T-cell (primary cell): ENCODE measurements around the gene ABHD17A. TPM values are rescaled to one million over a fixed set of nuclear protein-coding genes. Genes with fewer than 3 reads are reported as not detected.

Source experiments
- ATAC-seq, 4 experiments: fragments of 200-7000 bp in 3 of 4; fragments of 150-1000 bp in 1 of 4; cut with Tn5 transposase; replicated peaks in 1 of 4; 1 replicate in 3 of 4; 2 replicates in 1 of 4; pipeline ENCODE4 v1.10.0; 2021; ENCODE audit warnings: moderate library complexity in 3 of 4, mild to moderate bottlenecking in 2 of 4, moderate number of reproducible peaks in 1 of 4
- CTCF ChIA-PET, 2 donors: fragments of 300-600 bp; sonication (Branson Sonifier 250); formaldehyde crosslinking; loops; one replicate each; lab custom pipeline; 2022; ENCODE audit warnings: antibody characterized with exemption in 2 of 2; lab: Charles Lee
- POLR2A ChIA-PET, 2 donors: fragments of 300-600 bp; sonication (Branson Sonifier 250); formaldehyde crosslinking; loops; one replicate each; lab custom pipeline; 2022; ENCODE audit warnings: antibody characterized with exemption in 2 of 2; lab: Charles Lee
- DNase-seq, 35 experiments: peaks; one replicate each; pipeline versions ENCODE4 v3.0.0 to v3.0.0-alpha.2; 2013 to 2023
- H3K27ac ChIP-seq: one replicate; pipeline ENCODE4 v1.5.1; 2013; ENCODE audit warnings: low read length
- H3K27me3 ChIP-seq, 2 experiments: replicated peaks in 1 of 2; 1 replicate in 1 of 2; 2 replicates in 1 of 2; pipeline versions ENCODE4 v1.6.1 to v1.7.0; 2013; ENCODE audit warnings: low read length in 1 of 2, mixed read lengths in 1 of 2; ENCODE audit not compliant: control insufficient read depth in 2 of 2, insufficient read depth in 2 of 2; ENCODE audit errors: extremely low read depth in 1 of 2
- H3K36me3 ChIP-seq, 2 donors: 1 replicate in 1 of 2; 2 replicates in 1 of 2; pipeline versions ENCODE4 v1.6.1 to v1.7.0; 2013; ENCODE audit warnings: low read length in 1 of 2; ENCODE audit not compliant: control insufficient read depth in 2 of 2, insufficient read depth in 1 of 2; ENCODE audit errors: extremely low read depth in 1 of 2
- H3K4me1 ChIP-seq, 2 experiments: 1 replicate in 1 of 2; 2 replicates in 1 of 2; pipeline versions ENCODE4 v1.6.1 to v1.7.0; 2013; ENCODE audit warnings: low read length in 2 of 2, mixed read lengths in 1 of 2; ENCODE audit not compliant: insufficient read depth in 2 of 2, control insufficient read depth in 1 of 2; ENCODE audit errors: extremely low read depth in 1 of 2
- H3K4me3 ChIP-seq, 2 donors: 1 replicate in 1 of 2; 2 replicates in 1 of 2; pipeline versions ENCODE4 v1.5.1 to v1.7.0; 2013; ENCODE audit warnings: mild to moderate bottlenecking in 2 of 2, low read length in 1 of 2, moderate library complexity in 1 of 2; ENCODE audit not compliant: control insufficient read depth in 1 of 2; ENCODE audit errors: extremely low read depth in 1 of 2
- H3K9me3 ChIP-seq: 2 replicates; pipeline ENCODE4 v1.7.0; 2013
- H3K27ac Mint-ChIP-seq, 2 donors: one replicate each; pipeline ENCODE4 v1.8.0; 2020 to 2021; ENCODE audit warnings: mild to moderate bottlenecking in 2 of 2, mixed read lengths in 2 of 2
- H3K27me3 Mint-ChIP-seq, 2 donors: one replicate each; pipeline ENCODE4 v1.8.0; 2021 to 2022; ENCODE audit warnings: mixed read lengths in 2 of 2
- H3K36me3 Mint-ChIP-seq: one replicate; pipeline ENCODE4 v1.8.0; 2021; ENCODE audit warnings: mixed read lengths
- H3K4me1 Mint-ChIP-seq, 3 donors: one replicate each; pipeline ENCODE4 v1.8.0; 2020 to 2022; ENCODE audit warnings: mixed read lengths in 3 of 3, mild to moderate bottlenecking in 1 of 3
- H3K4me3 Mint-ChIP-seq, 3 donors: one replicate each; pipeline ENCODE4 v1.8.0; 2020 to 2022; ENCODE audit warnings: mild to moderate bottlenecking in 3 of 3, mixed read lengths in 3 of 3, moderate library complexity in 3 of 3
- H3K9me3 Mint-ChIP-seq, 3 donors: one replicate each; pipeline ENCODE4 v1.8.0; 2020 to 2022; ENCODE audit warnings: mixed read lengths in 3 of 3
- WGBS: methylation state at CpG from one replicate; pipeline ENCODE4 v1.1.5; 2013; ENCODE audit warnings: missing lambda C conversion rate; ENCODE audit not compliant: insufficient coverage; 5-methylcytosine and 5-hydroxymethylcytosine counted together
- total RNA-seq, 35 experiments: library from RNA in 6 of 35; stranded (reverse) in 6 of 35; fragments of 120-200 nt in 1 of 35; gene quantifications; one replicate each; pipeline versions ENCODE4 v1.2.1 to v1.2.4 and lab custom pipeline; 2013 to 2026

ABHD17A gene
- total RNA-seq, 5 donors from 2014 or later (not counting 1 experiment from before 2014, with no cell fraction given) = 136 to 185 (median 151) TPM

DNA sequence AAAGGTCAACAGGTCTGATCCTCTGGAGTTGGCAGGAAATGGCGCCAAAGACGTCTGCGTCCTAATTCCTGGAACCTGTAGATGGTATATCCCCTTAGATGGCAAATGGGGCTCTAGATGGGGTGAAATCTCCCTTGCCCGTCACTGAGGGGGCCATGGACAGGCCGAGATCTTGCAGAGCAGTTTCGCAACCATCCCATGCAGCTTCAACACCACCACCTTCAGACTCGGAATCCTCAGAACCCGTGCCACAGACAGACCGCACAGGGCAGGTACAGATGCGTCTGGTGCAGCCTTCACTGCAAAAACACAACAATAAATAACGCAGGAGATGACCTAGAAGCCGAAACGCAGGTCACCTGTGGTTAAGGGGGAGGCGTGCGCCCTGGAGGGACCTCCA lies 54.7 kb downstream of the ABHD17A start:
- H3K27ac Mint-ChIP-seq = no peak overlapping the region

DNA sequence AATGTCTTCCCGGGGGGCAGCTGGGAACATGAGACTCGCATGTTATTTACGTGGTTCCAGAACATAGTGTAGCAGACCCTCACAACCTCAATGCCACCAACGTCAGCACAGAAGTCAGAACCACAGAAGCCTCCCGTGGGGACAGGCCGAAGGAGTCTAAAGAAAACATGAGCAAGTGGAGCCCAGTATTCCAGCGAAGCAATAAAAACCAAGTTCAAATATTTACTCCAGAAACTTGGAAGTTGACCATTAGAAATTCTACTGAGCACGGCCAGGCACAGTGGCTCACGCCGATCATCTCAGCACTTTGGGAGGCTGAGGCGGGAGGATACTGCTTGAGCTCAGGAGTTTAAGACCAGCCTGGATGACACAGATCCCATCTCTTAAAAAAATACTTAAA lies 55.3 kb downstream of the ABHD17A start:
- ChIA-PET POLR2A (no interaction called here), CTCF (no interaction called here)
- Mint-ChIP-seq H3K9me3 (no peaks in the 10 kb centered on the region), H3K36me3 (peaks cover 4% of the 10 kb centered on the region), H3K4me3 (no peak overlapping the region), H3K4me1 (peaks cover 5 to 17% (median 14%) of the 10 kb centered on the region in 3 donors), H3K27ac (no peak overlapping the region), H3K27me3 (no peaks in the 10 kb centered on the region)
- Histone ChIP-seq H3K36me3 (peaks cover 22 to 25% of the 10 kb centered on the region in 2 donors), H3K9me3 (no peaks in the 10 kb centered on the region), H3K4me1 (peaks cover 0 to 22% of the 10 kb centered on the region in 2 experiments), H3K4me3 (no peak overlapping the region), H3K27me3 (no peaks in the 10 kb centered on the region), H3K27ac (no peak overlapping the region)
- WGBS = 93% methylated on average over 3 of the region's 11 CpGs
- no peak for DNase-seq
- ATAC-seq = no peak

More for the DNA sequence above, 54.7 kb downstream of the ABHD17A start:
- H3K4me3 Mint-ChIP-seq = no peak overlapping the region
- no peak for DNase-seq
- no peak overlapping the region for H3K27ac ChIP-seq
- CTCF ChIA-PET = no interaction called here
- H3K9me3 ChIP-seq = no peaks in the 10 kb centered on the region
- no peaks in the 10 kb centered on the region for H3K27me3 Mint-ChIP-seq
- POLR2A ChIA-PET = no interaction called here
- no peaks in the 10 kb centered on the region for H3K9me3 Mint-ChIP-seq
- peaks cover 5 to 17% (median 14%) of the 10 kb centered on the region in 3 donors for H3K4me1 Mint-ChIP-seq
- WGBS = 100% methylated on average over 3 of the region's 15 CpGs
- H3K36me3 Mint-ChIP-seq = peaks cover 4% of the 10 kb centered on the region
- peaks cover 0 to 23% of the 10 kb centered on the region in 2 experiments for H3K4me1 ChIP-seq
- H3K27me3 ChIP-seq = no peaks in the 10 kb centered on the region
- peaks cover 22 to 24% of the 10 kb centered on the region in 2 donors for H3K36me3 ChIP-seq
- H3K4me3 ChIP-seq = no peak overlapping the region
- no peak for ATAC-seq

DNA sequence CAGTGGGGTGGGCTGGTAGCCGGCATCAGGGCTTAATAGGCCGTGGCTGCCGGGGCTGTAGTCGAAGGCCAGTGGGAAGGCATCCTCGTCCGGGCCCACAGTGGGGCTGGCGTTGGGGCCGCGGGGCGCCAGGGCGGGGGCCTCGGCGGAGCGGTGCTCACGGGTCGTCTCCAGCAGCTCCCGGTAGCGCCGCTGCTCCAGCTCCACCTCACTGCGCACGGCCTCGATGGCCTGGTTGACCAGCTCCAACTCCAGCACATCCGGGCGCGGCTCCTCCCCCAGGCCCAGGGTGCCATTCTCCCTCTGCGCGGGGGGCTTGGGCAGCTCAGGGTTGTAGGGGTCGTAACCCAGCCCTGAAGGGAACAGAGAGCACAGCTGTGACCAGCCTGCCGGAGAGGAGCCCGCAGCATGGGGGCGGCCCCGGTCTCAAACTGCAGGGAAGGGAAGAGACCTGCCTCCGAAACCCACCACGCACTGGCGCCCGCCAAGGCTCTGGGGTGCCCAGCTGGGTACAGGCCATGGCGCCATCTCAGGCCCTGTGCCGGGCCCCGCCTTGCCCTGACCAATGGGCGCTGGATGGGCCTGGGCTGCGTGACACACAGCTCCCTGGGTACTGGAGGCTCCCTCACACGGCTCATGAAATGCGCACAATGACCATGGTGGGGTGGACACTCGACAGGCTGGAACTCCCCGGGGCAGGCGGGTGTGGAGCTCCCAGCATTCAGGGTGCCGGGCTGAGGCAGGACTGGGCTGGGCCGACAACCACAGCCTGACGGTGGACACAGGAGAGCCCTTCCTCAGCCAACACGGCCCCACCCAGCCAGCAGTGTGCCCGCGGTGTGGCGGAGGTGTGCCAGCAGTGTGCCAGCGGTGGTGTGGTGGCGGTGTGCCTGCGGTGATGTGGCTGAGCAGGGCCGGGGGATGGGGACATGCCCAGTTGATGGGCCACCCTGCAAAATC lies 56.7 kb downstream of the ABHD17A start:
- H3K36me3 ChIP-seq = peaks cover 23 to 34% of the 10 kb centered on the region in 2 donors
- H3K27me3 Mint-ChIP-seq = no peaks in the 10 kb centered on the region
- ChIA-PET POLR2A (no interaction called here), CTCF (interaction anchor here in 1 of 2 donors (1.2 kb wide), 1 partner anchor 156 kb away, joined by 4 read pairs; no protein-coding TSS in a partner anchor)
- peak in 1 of 4 experiments; percentile 7 for ATAC-seq
- no peak overlapping the region for H3K27ac Mint-ChIP-seq
- 95% methylated on average over 54 of the region's 57 CpGs for WGBS
- H3K9me3 Mint-ChIP-seq = no peaks in the 10 kb centered on the region
- H3K27me3 ChIP-seq = no peaks in the 10 kb centered on the region
- H3K36me3 Mint-ChIP-seq = peaks cover 8% of the 10 kb centered on the region
- no peak for DNase-seq
- H3K4me1 ChIP-seq = peaks cover 0 to 15% of the 10 kb centered on the region in 2 experiments
- H3K9me3 ChIP-seq = no peaks in the 10 kb centered on the region
- no peak overlapping the region for H3K4me3 Mint-ChIP-seq
- H3K4me3 ChIP-seq = no peak overlapping the region
- H3K4me1 Mint-ChIP-seq = peaks cover 5 to 14% (median 11%) of the 10 kb centered on the region in 3 donors
- H3K27ac ChIP-seq = no peak overlapping the region

DNA sequence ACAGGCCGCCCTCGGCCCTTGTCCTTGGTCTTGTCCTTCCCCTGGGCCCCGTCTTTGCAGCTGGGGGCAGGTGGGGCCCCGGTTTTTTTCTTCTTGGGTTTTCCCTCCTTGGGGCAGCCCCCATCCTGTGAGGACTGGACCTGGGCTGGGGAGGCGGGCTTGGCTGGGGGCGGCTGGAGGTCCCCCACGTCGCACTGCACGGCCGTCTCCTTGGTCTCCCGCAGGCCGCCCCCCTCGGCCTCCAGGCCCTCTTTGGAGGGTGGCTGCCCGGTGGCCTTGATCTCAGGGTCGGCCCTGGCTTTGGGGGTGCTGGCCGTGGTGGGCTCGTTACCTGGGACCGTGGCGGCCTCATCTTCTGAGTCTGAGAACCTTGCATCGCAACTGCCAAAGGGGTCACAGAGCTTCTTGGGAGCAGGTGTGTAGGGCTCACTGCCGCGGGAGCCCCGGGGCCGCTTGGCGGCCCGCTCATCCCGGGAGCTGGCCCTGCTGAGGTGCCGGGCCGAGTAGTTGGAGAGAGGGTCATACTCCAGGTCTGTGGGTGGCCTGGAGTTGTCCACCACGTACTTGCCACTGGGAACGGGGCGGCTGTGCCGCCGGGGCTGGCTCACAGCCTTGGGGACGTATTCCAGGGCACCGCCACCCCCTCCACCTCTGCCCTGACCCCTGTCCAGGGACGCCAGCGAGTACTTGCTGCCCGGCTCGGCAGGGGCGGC lies 57.6 kb downstream of the ABHD17A start:
- H3K27me3 ChIP-seq = no peaks in the 10 kb centered on the region
- ChIA-PET POLR2A (no interaction called here), CTCF (interaction anchor here in 1 of 2 donors (0.7 to 1.2 kb wide), 2 partner anchors 155 to 283 kb away, joined by 3 to 4 read pairs; no protein-coding TSS in a partner anchor)
- no peak overlapping the region for H3K27ac Mint-ChIP-seq
- H3K36me3 Mint-ChIP-seq = peaks cover 8% of the 10 kb centered on the region
- H3K9me3 ChIP-seq = no peaks in the 10 kb centered on the region
- no peak for DNase-seq
- peaks cover 29 to 42% of the 10 kb centered on the region in 2 donors for H3K36me3 ChIP-seq
- no peak overlapping the region for H3K4me3 Mint-ChIP-seq
- H3K27me3 Mint-ChIP-seq = no peaks in the 10 kb centered on the region
- no peaks in the 10 kb centered on the region for H3K9me3 Mint-ChIP-seq
- ATAC-seq = peak in 1 of 4 experiments; percentile 3
- 97% methylated on average over 30 of the region's 41 CpGs for WGBS
- H3K4me3 ChIP-seq = no peak overlapping the region
- H3K4me1 ChIP-seq = peaks cover 0 to 13% of the 10 kb centered on the region in 2 experiments
- H3K27ac ChIP-seq = no peak overlapping the region
- H3K4me1 Mint-ChIP-seq = peaks cover 5 to 10% (median 7%) of the 10 kb centered on the region in 3 donors

Other genes with a start within 250 kb of the ABHD17A start
- 100 to 1,000 TPM in 2 of 5 donors, 10 to 100 TPM in 3; 63.3 to 107 (median 94.6) TPM for gene TCF3, start 232.9 kb downstream of the ABHD17A start, total RNA-seq
- under 1 TPM in 2 of 5 donors, not detected in 3; 0.03 TPM for gene ONECUT3, start 132.0 kb downstream of the ABHD17A start, total RNA-seq
- gene ATP8B3, start 73.2 kb downstream of the ABHD17A start, total RNA-seq = 1 to 10 TPM; 3.5 to 5.7 (median 4.0) TPM
- 10 to 100 TPM; 68.4 to 97.5 (median 78.7) TPM for gene REXO1, start 37.0 kb downstream of the ABHD17A start, total RNA-seq
- gene KLF16, start 21.9 kb downstream of the ABHD17A start, total RNA-seq = 10 to 100 TPM; 29.8 to 61.4 (median 32.7) TPM
- gene ADAT3, start 19.9 kb upstream of the ABHD17A start, total RNA-seq = 10 to 100 TPM in 1 of 5 donors, 1 to 10 TPM in 4; 6.0 to 16.1 (median 7.7) TPM
- gene SCAMP4, start 19.9 kb upstream of the ABHD17A start, total RNA-seq = 10 to 100 TPM; 24.8 to 49.2 (median 27.5) TPM
- 100 to 1,000 TPM; 104 to 181 (median 161) TPM for gene CSNK1G2, start 55.7 kb upstream of the ABHD17A start, total RNA-seq
- gene BTBD2, start 130.2 kb upstream of the ABHD17A start, total RNA-seq = 10 to 100 TPM; 52.2 to 79.8 (median 73.6) TPM
- 100 to 1,000 TPM; 196 to 242 (median 234) TPM for gene MKNK2, start 165.7 kb upstream of the ABHD17A start, total RNA-seq
- gene MOB3A, start 210.8 kb upstream of the ABHD17A start, total RNA-seq = 100 to 1,000 TPM in 4 of 5 donors, 10 to 100 TPM in 1; 98.6 to 162 (median 142) TPM
- 10 to 100 TPM; 14.0 to 23.5 (median 19.7) TPM for gene IZUMO4, start 211.4 kb upstream of the ABHD17A start, total RNA-seq